HG03442 (cell line): Measurements from ENCODE around the gene N4BP2L2.
"Not testable (repeated sequence)": the region's sequence is repeated elsewhere in the genome, so short reads cannot be mapped to it uniquely, and the experiment has no call there.

Experiments
- ATAC-seq: cut with Tn5 transposase; IDR thresholded peaks from one replicate; pipeline ENCODE4 v1.9.1; 2021; ENCODE audit warnings: mild to moderate bottlenecking, moderate library complexity; ENCODE audit not compliant: unreplicated experiment

N4BP2L2 gene

GRCh38 chr13:32538621-32539246, at the start of gene N4BP2L2:
N4BP2L2 (minus strand) TSS chr13:32538795; CDS start chr13:32537027, 1,768 bp downstream.
- peak; percentile 95 for ATAC-seq

DNA sequence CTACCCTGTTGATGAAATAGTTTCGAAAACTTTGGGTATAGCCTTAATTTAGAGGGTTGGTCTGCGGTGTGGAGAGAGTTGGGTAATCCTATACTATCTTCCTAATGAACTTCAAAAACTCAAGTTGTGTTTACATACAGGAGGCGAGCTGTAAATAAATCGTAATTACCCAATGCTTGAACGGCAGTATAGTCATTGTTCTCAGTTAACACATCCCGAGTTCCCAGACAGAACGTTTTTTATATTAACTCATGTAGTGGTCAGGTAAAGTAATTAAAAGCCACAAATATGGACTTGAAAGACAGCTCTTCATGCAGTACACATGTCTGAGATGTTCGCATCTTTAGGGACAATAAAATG, 49.2 kb upstream of the N4BP2L2 start:
- ATAC-seq = no peak

DNA sequence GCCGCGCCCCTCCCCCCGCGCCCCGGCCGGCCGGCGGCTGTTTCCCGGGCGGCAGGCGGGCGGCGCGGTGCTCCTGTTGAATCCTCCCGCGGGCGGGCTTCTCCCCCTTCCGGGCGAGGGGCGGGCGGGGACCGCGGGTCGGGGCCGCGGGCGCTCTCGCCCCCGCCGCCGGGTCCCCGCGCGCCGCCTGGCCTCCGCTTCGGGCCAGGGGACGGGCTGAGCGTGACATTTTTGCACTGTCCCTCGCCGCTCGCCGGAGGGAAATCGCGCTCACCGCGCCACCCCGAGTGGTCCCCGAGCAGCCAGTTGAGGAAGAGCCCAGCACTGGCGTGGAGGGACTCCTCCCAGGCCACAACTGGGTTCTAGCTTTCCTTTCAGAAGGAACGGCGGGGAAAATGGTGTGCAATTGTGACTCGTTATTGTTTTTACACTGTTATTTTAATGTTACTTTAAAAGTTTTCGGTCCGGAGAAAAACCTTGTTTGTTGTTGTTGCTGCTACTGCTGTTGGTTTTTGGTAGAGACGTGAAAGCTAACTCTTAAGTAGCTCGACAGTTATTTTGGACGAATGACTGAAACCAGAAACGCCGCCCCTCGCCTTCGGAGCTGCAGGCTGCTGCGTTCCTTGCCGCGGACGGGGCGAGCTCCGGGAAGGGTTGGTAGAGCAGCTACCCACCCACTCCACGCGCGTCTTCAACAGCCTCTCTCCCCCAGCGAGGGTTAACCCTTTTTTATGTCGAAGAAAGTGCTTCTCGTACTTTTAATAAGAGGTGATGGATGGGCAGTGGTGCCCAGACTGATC, 48.6 kb upstream of the N4BP2L2 start:
- ATAC-seq = peak; percentile 37

DNA sequence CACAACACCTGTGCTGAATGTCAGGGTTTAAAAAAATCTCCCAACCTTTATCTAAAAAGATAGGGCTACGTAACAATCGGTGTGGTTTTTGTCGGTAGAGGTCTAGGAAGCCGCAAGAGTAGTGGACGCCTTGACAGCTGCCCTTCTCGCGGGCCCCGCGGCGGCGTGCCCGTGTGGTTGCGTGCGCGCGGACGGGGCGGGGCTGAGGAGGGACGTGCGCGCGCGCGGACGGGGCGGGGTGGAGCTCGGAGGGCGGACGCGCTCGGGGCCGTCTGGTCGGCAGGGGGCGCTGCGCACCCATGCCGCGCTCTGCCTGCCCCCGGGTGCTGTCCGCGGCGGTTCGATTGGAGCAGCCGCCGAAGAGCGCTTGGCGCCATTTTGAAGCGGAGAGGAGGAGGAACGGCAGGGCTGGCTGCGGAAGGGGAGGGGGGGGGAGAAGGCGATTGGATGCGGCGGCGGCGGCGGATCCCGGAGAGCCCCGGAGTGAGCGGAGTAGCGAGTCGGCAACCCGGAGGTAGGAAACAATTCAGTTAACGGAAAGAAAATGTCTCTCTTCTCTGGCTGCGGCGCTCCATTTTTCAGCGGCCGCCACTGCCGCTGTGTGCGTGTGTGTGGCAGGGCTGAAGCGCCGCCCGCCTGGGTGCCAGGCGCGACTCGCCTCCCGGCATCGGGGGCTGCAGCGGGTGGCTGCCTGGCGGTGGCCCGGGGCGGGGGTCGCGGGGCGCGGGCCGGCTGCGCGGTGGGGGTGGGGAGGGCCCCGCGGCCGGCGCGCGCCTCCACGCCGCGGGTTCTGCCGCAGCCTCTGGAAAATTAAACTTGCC, 47.7 kb upstream of the N4BP2L2 start, which contains the start of gene PDS5B:
Gene PDS5B (plus strand): TSS at position 373 of the 821 bp plus-strand sequence. CDS start 62,321 bp downstream, outside the sequence.
- peak; percentile 81 for ATAC-seq

GRCh38 chr13:32585550-32586079, 47.0 kb upstream of the N4BP2L2 start:
- ATAC-seq = no peak

DNA sequence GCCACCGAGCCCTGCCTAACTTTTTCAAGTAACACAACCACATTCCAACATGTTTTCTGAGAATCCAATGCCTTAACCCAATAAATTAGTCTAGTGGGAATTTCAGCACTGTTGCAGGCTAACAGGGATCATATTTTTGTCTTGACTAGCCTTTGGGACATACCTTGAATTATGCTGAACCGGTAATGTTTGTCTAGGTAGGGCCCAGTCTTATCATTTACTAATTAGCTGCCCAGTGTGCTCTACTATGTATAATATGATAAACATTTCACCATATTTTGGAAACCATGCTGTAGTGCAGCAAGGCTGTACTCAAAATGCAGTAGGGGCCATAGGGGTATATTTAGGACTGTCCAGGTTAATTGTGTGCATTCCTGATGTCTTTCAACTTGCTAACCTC, 44.4 kb upstream of the N4BP2L2 start:
- no peak for ATAC-seq

DNA sequence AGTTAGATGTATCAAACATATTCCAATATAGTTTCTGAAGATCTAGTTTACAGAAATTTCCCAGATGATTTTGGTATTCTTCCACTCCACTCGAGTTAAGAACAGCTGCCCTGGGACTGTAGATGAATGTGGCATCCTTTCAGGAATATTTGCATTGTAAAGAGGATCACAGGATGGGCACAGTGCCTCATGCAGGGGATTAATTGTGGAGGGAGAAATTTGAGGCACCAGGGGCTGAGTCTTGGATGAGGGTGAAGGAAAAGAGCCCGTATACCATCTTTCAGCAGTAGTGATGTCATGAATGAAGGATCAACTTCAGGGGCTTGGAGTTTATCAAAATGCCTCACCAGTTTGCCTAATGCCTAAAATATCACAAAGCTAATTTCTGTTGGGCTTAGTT, 43.7 kb upstream of the N4BP2L2 start:
- no peak for ATAC-seq

- no peak for ATAC-seq
Observed at GRCh38 chr13:32581177-32581786, 42.7 kb upstream of the N4BP2L2 start.

DNA sequence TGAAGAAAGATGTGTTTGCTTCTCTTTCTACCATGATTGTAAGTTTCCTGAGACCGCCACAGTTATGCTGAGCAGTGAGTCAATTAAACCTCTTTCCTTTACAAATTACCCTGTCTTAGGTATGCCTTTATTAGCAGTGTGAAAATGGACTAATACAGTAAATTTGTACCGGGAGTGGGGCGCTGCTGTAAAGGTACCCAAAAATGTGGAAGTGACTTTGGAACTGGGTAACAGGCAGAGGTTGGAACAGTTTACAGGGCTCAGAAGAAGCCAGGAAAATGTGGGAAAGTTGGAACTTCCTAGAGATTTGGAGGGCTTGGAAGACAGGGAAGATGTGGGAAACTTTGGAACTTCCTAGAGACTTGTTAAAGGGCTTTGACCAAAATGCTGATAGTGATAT, 38.4 kb upstream of the N4BP2L2 start:
- no peak for ATAC-seq

- ATAC-seq = not testable (repeated sequence)
Observed at GRCh38 chr13:32575687-32576086, 37.1 kb upstream of the N4BP2L2 start.

- ATAC-seq = not testable (repeated sequence)
Observed at GRCh38 chr13:32560842-32561241, 22.2 kb upstream of the N4BP2L2 start.

GRCh38 chr13:32555613-32556012, 17.0 kb upstream of the N4BP2L2 start:
- no peak for ATAC-seq

DNA sequence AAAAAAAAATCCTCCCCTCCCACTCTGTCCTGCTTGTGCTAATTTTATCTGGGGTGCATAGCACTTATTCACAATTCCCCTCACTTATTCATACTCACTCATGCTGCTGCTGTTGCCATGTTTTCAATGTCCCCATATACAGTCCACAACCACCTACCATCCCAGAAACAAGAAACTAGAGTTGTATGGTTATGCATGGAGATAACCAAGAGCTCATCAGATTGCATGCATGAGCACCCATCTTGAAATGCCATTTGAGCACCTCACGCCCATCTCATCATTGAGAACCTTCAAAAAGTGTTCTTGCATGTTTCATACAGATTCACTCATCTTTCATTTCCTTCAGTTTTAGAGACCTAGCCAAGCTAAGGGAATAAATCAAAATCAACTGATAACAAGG, 15.1 kb upstream of the N4BP2L2 start:
- no peak for ATAC-seq

- ATAC-seq = no peak
Observed at GRCh38 chr13:32549788-32550187, 11.2 kb upstream of the N4BP2L2 start.

DNA sequence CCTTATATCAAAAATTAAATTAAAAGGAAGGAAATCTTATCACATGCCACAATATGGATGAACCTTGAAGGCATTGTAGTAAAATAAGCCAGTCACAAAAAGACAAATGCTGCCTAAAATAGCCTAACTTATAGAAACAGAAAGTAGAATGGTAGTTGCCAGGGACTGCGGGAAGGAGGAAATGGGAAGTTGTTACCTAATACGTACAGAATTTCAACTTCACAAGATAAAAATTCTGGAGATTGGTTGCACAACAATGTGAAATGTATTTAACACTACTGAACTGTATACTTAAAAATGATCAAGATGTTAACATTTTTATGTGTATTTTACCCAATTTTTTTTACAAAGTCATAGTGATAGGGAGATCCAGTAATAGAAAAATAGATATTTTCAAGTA, 10.2 kb upstream of the N4BP2L2 start:
- no peak for ATAC-seq

GRCh38 chr13:32545083-32545482, 6.5 kb upstream of the N4BP2L2 start:
- ATAC-seq = no peak

GRCh38 chr13:32542221-32542620, 3.6 kb upstream of the N4BP2L2 start:
- no peak for ATAC-seq

GRCh38 chr13:32538143-32538620, 413 bp downstream of the N4BP2L2 start:
- peak; percentile 72 for ATAC-seq

DNA sequence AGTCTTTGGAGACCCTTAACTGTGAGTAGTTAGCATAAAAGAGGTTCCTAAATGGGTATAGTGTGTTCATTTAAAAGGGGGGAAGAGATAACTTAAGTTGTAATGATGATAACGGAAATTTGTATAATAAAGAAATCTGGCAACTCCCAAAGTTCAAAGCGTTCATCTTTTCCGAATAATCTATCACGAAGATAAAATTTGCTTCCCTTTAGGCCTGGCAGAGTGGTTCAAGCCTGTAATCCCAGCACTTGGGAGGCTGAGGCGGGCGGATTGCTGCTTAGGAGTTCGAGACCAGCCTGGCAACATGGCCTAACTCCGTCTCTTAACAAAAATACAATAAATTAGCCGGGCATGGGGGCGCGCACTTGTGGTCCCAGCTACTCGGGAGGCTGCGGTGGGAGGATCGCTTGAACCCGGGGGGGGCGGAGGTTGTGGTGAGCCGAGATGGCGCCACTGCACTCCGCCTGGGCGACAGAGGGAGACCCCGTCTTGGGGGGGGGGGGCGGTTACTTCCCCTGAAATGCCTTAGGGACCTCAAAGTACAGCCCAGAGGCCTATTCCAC, 934 bp downstream of the N4BP2L2 start:
- no peak for ATAC-seq

- no peak for ATAC-seq
Observed at GRCh38 chr13:32535748-32536147, 2.8 kb downstream of the N4BP2L2 start.
